Globus pallidus (tissue), 1 donor: ENCODE results near the gene SP5.
"Not testable (repeated sequence)": the region's sequence is repeated elsewhere in the genome, so short reads cannot be mapped to it uniquely, and the experiment has no call there.

Experiments
- DNase-seq: peaks from one replicate; pipeline ENCODE4 v3.0.0-alpha.2; 2015; ENCODE audit warnings: low spot score

SP5 gene

DNA sequence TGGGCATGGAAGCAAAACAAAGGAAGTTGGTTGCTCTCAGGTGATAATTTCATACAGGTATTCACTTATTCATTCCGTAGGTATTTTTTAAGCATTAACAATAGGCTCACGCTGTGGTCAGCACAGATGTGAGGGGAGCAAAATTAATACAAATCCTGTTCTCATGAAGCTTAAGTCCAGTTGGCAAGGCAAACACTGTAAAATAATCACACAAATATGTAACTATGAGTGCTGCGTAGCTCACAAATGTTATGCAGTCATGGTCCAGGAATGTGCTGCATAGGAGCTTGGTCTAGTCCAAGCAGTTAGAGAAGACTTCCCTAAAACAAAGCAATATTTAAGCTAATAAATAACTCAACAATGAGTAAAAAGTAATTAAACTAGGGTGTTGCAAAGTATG is 23.9 kb downstream of the SP5 start:
- no peak for DNase-seq

DNA sequence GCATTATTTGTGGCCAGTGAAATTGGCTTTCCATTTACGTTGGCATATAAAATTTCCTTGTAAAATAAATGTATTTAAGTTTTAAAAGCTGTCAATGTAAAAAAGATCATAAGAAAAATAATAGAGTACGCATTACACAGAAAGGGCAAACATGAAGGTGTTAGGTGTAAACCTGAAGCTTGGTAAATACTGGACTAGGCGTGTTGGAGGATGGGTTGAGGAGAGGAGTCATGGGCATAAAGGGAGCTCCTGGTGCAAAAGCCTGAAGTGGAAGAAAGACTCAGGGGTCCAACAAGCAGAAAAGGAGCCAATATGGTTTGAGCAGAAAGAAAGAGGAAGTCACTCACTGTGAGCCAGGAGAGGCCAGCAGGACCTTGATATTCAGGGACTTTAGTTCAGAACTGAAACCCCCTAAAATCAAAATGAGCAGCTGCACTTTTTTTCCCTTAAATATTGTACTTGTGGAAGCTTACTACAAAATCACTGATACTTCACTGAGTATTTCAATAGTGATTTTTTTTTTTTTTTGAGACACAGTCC is 24.4 kb downstream of the SP5 start:
- DNase-seq: no peak

DNA sequence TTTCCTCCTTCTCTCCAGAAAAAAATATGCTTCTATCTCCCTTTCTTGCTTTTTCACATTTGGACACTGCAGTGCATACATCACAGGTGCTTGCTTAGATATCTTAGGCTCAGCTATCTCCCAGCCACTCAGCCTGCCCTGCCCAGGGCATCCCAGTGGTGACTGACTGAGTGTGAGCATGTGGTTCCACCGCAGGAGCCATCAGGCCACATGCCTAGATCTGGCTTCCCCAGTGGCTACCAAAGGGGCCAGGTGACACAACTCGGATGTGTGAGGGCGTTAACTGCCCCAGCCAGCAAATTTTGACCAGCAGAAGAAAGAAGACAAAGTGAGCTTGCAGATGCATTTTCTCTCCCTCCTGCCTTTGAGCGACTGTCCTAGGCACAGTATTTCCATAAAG is 25.5 kb downstream of the SP5 start:
- DNase-seq: no peak

DNA sequence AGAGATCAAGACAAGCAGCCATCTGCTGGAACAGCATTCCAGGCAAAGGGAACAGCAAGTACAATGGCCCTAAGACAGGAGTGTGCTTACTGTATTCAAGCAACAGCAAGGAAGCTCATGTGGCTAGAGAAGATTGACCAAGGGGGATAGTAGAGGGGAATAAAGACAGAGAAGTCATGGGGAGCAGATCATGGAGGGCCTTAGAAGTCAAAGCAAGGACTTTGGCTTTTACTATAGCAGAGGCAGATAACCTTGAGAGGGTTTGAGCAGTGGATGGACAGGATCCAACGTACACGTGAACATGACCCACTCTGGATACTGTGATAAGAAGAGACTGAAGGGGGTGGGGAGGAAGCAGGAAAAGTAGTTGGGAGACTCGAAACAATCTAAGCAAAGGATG is 26.9 kb downstream of the SP5 start:
- DNase-seq: no peak

DNA sequence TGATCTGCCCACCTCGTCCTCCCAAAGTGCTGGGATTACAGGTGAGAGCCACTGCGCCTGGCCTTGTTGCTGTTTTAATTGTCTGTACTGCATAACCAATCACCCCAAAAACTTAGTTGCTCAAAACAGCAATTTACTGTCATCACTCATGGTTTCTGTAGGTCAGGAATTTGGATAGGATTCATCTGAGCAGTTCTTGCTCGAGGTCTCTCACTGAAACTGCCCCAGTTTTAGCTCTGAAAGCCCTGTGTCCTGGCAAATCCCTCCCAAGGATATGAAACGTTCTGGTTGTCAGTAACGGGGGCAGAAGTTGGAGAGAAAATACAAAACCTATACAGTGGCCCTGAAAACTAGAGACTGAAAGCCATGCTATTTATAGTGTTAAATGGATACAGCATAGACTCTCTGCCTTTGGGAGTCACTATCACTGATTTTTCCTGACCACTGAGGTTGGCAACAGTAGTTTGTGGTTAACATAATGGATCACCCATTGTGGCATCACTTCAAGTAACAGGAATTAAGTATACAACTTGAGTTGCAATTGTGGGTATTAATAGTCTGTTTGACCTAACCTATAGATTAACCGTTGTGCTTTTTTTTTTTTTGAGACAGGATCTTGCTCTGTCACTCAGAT is 27.9 kb downstream of the SP5 start:
- DNase-seq: no peak

DNA sequence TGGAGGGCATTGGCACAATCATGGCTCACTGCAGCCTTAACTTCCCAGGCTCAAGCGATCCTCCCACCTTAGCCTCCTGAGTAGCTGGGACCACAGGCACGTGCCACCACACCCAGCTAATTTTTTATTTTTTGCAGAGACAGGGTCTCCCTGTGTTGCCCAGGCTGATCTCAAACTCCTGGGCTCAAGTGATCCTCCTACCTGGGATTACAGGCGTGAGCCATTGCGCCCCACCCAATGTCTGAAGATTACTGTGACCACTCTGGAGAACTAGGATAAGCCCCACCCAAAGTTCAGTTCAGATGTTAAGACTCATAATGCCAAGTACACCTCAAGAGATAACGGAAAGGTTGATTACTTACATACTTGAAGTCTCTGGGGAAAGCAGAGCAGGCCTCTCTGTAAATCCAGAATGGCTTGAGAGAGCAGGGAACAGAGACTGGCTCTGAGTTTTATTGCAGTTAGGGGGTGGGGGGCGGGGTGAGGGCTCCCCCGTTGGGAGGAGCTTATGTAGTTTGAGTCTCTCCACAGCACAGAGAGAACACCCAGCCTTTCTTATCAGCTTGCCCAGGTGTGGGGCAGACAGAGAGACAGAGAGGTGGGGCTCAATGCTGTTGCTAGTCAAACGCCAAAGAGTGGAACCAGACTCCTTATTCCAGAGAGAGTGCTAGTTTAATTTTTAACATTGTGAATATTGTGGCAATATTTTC is 28.5 kb downstream of the SP5 start:
- DNase-seq: no peak

DNA sequence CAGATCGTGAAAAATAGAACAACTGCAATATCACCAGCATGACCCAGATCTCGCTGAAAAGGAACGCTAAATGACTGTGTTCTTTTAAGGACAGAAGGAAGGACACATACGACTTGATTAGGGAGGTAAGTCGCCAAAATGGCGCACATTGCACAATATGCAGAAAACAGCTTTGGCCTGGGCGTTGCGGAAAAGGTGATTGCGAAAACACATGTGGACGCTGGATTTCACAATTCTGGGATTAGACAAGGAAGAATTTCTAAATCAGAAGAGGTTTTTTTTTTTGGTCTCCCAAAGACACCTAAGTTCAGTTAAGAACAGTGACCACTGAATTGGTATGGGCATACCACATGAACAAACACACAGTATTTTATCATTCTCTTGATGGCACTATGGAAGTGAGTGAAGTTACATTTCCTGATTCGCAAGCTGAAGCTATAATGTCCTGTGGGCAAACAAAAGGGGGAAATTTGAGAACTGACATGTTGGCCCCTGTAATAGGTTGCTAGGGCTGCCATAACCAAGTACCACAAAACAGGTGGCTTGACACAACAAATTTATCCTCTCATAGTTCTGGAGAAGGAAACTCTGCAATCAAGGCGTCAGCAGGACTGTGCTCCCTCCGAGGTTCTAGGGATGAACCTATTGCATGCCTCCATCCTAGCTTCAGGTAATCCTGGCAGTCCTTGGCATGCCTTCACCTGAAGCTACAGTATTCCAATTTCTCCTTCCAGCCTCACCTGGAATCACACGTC is 29.3 kb downstream of the SP5 start:
- no peak for DNase-seq

DNA sequence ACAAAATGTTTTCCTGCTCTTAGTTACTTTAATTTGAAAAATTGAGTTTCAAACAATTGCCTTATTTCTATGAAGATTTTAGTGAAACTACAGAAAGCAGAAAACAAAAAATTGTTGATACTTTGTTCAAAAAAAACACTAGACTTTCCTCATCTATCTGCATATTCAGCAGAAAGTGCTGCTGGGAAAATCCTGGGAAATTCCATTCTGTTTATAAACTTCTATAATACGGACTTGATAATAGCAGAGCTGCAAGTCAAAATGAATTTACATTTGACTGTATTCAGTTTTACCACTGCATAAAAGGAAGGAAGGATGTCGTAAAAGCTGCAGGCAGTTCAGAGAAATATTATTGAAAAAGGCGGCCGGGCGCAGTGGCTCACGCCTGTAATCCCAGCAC is 30.2 kb downstream of the SP5 start:
- DNase-seq: no peak

DNA sequence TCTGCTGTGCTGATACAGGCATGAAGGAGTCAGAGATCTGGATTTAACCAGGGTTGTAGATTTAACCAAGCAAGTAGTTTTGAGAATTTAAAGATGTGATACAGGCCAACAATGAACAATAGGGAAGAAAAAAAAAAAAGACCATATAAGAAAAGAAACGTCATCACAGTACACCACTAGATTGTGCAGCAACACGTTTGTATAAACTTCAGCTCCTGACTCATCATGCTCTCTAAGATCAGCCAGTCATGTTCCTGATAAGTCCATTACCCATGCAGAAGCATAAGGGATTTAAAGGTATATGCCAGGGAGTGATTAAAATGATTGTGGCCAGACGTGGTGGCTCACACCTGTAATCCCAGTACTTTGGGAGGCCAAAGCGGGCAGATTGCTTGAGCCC is 32.8 kb downstream of the SP5 start:
- DNase-seq: no peak

DNA sequence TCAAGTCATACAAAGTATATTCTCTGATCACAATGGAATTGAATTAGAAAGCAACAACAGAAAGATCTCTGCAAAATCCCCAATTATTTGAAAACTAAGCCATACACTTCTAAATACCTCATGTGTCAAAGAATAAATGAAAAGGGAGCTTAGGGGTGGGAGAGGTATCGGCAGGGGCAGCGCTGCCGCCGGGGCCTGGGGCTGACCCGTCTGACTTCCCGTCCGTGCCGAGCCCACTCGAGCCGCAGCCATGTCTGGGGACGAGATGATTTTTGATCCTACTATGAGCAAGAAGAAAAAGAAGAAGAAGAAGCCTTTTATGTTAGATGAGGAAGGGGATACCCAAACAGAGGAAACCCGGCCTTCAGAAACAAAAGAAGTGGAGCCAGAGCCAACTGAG is 36.4 kb downstream of the SP5 start:
- not testable (repeated sequence) for DNase-seq

DNA sequence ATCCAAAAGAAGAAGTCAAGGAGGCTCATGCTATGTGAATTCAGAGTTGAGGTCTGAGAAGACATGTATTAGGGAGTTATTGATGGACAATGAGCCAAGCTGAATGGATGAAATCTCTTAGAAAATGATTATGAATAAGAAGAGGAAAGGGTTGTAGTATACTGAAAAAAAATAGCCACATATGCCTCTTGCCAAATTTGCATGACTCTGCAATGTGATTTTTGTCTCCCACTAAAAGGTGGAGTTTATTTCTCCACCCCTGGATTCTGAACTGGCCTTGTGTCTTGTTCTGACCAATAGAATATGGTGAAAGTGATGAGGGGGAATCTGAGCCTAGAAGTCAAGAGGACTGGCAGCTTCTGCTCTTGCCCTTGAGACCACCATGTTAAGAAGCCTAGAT is 46.4 kb downstream of the SP5 start:
- DNase-seq: no peak

DNA sequence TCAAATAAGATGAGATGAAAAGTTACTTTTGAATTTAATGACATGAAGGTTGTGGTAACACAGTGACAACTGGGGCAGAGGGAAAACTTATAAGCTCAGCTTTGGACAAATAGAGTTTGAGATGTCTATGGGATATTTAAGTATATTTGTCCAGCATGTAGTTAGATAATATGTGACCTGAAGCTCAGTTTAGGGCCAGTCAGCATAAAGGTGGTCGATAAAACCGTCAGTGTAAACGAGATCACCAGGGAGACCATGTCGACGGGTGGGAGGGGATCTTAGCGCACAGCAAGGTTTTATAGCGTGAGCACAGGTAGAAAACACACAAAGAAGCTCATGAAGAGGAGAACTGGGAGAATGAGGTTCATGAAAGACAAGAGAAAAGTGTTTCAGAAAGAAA is 47.6 kb downstream of the SP5 start:
- DNase-seq: no peak

DNA sequence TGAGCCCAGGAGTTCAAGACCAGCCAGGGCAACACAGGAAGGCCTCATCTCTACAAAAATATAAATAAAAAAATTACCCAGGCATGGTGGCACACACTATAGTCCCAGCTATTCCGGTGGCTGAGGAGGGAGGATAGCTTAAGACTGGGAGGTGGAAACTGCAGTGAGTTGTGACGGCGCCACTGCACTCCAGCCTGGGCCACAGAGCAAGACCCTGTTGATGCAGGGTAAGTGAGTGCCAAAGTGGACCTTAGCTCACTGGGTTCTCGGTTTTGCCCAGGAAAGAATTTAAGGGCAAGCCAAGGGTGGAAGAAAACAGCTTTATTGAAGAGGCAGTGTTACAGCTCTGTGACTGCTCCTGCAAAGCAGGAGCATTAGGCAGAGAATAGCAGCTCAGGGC is 48.1 kb downstream of the SP5 start:
- no peak for DNase-seq

DNA sequence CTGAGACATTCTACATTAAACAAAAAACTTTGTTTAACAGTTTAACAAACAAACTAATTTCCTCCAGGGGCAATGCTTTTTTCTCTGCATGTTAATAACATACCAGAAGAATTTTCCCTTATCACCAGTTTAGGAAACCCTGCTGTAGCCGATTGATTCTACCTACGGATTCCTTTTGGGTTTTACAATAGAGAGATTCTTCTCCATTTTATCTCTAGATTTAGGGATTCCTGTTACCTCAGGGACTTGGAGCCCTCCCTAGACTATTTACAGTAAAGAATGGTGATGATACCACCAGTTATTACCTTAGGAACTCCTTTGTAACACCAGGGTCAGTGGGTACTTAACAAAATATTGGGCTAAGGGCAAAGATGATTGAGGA is 49.7 kb downstream of the SP5 start:
- DNase-seq: no peak

DNA sequence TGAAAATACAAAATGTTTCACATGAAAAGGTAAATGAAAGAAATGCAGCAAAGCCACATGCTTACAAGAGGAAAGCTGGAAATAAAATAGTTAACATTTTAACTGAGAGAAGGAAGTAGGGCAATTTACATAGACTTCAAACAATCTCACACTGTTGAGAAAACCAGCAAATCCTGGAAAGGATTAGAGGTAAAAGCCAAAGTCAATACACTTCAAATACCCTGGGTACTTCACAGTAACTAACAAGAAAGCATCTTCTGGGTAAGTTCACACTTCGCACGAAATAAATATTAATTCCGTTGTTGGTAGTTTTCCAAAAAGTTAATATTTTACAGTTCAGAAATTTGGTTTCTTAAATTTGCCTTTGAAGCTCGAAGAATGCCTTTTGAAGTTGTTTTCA is 51.6 kb downstream of the SP5 start:
- DNase-seq: no peak
